ENCODE results near the gene MEST.
"Not testable (repeated sequence)": the region's sequence is repeated elsewhere in the genome, so short reads cannot be mapped to it uniquely, and the experiment has no call there.

The MEST gene

DNA sequence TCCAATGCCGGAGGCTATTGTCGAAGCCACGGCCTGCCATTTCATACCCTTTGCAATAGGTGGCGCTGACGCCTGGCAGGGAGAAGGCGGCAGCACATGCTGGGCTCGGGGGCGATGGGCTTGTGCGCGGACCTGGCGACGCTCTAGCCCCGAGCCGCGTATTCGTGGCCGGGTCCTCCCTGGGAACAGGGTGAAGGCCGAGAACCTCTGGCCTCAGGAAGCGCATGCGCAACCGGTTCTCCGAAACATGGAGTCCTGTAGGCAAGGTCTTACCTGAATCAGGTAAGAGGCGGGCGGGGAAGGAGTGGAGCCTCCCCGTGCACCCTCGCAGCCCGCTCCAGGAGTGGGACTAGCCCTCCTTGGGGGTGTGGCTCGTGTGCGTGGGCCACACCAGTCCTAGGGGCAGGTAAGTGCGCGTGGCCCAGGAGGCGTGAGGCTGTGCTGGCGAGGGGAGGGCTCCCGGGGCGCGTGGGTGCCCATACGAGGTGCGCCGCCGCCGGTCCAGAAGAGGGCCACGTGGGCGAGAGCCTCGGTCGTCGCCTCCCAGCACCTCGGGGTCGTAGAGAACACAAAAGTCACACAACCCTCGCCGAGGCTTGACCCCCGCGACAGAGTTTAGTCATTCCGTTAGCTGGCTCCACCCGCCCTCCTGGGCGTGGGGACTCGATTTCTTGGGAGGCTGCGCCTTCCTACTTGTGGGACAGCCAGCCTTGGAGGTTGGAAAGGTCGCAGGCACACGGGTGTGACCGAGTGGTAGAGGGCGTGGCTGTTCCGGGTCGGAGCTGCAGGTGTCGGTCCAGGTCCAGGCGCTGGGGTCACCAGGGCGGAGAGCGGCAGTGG, 5.6 kb upstream of the MEST start:
- peak; percentile 45 to 47 for DNase-seq

DNA sequence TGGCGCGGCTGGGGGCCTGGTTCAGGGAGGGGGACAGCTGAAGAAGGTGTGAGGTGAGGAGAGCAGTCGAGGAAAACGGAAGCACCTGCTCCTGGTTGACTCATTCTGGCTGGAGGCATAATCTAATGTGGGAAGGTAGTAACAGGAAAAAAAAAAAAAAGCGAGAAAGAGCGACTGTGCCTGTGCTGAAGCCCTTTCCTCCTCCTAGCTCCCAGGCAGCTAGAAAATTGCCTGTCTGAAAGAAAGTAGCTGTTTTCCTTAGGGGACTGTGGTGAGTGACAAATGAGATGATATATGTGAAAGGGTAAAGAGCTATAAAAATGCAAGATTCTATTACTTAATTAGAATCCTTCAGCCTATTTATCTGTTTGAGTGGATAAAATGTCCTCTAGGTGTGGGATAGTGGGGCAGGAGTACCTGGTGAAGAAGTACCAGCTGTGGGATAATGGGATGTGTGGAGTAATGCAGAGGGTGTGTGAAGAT, 4.9 kb upstream of the MEST start:
- no peak for DNase-seq

DNA sequence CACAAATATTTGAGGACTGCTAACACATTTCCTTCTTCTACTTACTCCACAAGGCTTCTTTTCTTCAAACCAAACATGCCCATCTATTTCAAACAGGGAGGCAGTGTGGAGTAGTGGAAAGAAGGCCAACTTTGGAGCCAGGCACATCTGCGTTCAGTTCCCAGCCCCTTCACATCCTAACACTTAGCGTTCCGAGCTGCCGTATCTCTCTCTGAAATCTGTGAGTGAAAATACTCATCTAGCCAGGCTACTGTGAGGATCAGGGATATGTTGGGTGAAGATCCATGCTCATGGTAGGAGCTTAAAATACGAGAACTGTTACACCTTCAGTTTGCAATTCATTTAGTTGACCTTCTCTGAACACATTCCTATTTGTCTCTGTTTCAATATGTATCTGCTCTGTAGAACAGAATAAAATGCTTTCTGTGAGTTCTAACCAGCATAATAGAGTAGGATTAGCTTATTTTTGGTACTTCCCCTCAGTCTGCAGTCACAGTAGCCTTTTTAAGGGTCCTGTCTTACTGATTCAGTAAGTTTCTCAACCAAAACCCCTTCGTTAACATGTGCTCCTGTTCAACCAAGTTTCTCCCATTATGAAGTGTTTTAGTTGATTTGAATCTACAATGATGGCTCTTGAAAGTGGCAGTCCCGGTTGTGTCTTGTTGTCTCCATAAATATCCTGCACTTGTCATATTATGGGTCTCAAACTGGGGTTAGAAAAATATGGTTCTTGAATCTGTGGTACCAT, 3.3 kb upstream of the MEST start:
- DNase-seq, result no peak

DNA sequence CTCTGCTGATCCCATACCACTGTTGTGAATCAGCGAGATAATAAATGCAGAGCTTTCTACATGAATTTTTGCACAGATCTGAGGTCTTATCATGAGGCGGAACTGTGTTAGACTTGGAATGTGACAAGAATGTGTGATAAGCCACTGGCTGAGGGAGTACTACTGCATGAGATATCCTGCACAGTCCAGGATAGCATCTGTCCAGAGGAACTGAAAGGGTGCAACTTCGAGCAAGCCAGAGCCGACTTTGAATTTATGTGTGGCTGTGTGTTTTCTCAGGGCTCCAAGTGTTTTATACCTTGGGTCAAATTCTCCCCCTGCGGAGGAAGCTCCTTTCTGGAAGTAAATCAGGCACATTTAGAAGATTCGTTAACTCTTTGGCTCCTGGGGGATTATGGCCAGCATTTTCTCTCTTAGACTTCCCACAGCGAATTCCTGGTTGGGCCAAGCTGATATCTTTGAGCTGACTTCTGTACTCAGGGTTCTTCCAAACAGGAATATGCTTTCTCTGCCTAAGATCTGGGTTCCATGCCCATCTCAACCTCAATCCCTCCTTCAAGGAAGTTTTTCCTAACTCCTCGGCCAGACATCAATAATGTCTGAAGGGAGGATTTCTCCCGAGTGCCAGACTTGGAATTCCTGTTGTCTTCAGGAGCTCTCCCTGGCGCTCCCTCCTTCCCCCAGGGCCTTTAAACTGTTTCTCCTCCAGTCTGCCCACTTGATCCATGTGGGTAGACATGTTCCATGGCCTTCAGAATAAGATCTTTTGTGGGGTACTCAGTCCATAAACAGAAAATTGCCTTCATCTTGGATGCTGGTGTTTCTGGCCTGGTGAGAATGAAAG, 2.5 kb upstream of the MEST start:
- DNase-seq, result no peak

DNA sequence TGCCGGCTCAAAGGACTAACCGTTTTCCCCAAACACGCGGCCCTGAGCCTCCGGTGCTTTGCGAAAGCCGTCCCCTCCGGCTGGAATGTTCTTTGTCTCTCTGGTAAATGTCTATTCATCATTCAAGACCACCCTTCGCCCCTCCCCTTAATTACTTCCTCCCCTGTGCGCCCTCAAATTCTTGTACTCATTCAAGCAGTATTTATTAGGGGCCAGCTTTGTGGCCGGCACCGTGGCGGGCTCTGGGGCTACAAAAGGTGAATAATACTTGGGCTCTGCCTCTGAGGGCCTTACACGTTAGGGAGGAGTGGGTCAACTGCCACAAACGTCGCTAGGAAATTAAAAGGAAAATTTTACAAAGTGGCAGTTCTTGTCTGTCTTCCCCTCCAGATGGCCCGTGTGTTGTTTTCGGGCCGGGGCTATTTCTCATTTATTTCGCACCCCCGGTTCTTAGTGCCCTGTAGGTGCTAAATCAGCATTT, 1.5 kb upstream of the MEST start:
- no peak for DNase-seq

DNA sequence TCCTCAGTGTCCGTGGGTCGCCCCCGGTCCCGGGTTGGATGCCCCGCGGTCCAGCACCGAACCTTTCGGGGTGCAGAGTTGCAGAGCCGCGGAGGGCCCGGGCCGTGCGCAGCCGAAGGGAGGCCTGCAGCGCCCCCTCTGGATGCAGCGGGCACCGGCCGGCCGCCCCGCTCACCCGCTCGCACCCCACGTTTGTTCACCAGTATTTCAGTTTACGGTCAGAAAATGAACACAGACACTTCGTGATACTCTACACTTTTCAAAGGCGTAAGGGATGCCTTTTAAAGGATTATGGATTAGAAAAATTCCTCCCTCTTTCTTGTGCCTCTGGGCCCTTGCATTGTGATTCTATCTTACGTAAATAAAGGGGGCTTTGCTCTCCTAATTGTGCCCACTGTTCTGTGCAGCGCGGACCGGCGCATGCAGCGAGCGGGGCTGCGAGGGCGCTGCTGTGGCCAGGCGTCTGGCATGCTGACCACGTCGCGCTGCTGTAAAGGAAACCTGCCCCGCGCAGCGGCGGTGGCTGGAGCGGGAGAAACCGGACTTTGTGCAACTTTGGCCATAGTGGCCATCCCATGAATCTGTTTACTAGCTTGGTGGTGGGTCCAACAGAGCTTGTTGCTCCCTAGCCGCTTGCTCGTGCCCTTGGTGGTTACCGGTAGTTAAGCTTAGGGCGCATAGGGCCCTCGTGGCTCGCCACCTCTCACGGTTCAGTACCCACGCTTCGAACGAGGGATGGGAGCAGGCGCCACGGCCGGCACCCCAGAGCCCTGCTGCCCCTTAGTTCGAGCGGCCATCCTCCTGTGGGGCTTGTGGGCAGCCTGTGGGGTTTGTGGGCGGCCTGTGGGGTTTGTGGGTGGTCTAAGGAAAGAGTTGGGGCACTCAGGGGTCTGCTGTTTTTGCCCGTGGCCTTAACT, 739 bp upstream of the MEST start:
- DNase-seq, result peak in 1 of 2 experiments; percentile 8

DNA sequence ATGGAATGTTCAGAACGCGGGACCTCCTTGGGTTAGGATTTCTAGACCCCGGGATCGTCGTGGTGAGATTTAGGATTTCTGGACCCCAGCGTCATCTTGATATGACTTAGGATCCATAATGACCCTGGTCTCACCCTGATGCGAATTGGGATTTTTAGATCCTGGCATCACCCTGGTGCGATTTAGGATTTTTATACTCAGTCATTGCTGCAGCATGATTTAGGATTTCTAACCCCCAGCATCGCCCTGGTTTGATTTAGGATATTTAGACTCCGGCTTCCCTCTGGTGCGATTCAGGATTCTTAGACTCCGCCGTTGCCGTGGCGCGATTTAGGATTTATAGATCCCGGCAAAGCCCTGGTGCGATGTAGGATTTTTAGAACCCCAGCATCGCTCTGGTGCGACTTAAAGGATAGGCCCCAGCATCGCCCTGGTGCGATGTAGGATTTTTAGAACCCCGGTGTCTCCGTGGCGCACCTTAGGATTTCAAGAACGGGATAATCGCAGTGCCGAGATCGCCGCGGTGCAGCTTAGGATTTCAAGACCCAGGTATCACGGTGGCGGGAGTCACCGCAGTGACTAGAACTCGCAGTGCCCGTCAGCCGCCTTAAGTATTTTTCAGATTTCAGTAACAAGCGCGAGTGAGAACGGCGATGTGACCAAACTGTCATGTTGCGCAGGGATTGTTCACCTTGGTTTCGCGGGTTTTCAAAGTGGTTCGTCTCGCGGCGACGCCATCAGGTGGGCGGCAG, 814 bp downstream of the MEST start:
- DNase-seq, result no peak

DNA sequence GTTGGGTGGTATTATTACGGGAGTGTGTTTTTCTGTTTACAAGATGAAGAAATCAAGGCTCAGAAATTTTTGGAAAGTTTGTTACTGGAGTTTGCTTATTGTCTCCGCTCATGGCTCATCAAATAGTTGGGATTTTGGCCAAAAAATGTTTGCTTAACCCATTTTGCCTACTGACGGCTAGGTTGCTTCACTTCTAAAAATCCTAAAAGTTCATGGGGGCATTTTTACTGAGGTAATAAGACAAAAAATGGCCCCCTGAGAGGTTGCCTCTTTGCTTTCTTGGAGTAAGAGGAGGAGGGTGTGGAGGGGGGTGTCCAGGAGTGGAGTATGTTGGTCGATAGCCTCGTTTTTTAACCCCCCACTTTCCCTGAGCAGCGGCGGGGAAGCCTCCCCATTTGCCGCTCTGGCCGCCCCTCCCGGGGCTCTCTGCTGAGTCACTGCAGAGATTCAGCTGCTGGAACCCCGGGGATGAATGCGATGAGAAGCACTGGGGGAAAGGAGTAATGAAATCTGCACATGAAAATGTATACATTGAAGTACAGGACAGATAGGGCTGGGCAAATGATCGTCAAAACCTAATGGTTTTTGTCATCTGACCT, 1.5 kb downstream of the MEST start:
- no peak for DNase-seq

DNA sequence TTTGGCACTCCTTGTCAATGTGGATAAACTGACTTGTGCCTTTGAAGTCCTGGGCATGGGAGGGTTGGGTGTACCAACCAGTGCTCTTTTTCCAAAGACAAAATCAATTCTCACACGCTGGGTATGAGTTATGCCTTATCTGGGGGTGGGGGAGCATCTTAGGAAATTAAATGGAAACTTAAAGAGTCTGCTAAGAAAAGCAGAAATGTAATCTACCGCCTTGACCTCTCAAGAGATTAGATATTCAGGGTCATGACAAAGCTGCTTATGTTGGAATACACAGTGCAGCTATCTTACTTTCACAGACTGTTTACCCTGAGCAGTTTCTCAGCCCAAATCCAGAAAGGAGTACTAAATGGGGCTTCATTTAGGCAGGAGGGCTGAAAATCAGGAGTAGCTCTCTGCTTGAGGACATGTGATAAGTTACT, 2.6 kb downstream of the MEST start:
- DNase-seq, result no peak

DNA sequence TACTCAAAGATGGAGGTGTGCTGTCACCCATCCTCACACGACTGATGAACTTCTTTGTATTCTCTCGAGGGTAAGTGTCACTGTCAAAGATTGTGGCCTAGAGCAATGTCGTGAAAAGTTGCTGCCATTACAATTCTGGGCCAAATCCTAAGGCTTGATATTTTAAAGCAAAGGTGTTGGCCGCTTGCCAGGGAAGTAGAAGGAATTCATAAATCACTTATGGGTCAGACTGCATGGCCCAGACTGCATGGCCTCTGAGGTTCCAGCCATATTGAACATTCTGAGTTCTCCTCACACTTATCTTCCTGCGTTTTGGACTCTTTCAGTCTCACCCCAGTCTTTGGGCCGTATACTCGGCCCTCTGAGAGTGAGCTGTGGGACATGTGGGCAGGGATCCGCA, 8.6 kb downstream of the MEST start:
- no peak for DNase-seq

DNA sequence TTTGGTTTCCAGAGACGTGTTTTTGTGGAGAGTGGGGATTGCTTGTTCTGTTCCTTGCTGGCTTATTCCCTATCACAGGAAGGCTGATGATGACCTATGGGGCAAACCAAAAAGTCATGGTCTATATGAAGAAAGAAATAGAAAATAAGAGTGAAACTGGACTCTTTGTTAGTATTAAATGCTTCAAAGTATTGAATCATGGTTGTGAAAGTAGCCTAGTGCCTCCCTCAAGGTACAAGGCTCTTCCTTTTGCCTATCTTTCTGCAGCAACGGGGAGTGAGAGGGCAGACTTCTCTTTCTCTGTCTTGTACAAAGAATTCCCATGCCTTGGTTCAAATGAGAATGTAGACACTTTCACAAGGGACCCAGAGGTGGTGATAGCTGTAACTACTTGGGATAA, 9.0 kb downstream of the MEST start:
- no peak for DNase-seq

DNA sequence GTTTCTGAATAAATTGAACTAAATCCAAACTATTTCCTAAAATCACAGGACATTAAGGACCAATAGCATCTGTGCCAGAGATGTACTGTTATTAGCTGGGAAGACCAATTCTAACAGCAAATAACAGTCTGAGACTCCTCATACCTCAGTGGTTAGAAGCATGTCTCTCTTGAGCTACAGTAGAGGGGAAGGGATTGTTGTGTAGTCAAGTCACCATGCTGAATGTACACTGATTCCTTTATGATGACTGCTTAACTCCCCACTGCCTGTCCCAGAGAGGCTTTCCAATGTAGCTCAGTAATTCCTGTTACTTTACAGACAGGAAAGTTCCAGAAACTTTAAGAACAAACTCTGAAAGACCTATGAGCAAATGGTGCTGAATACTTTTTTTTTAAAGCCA, 13.9 kb downstream of the MEST start:
- DNase-seq, result no peak

DNA sequence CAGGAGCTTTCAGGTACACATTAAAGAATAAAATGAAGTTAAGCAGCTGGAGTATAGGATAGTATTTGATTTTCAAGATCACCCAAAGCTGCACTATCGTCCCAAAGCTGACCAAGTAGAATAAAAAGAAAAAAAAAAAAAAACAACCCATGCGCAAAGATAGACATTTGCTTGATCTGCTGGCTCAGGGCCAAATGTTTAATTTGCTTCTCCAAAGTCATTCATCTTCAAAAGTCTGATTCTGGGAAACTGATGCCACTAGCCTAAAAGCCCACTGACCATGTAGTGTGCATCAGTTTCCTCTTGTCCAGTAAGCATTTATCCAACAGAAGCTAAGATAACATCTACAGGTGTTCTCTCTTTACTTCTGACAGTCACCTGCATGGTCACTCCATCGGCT, 14.5 kb downstream of the MEST start:
- no peak for DNase-seq

DNA sequence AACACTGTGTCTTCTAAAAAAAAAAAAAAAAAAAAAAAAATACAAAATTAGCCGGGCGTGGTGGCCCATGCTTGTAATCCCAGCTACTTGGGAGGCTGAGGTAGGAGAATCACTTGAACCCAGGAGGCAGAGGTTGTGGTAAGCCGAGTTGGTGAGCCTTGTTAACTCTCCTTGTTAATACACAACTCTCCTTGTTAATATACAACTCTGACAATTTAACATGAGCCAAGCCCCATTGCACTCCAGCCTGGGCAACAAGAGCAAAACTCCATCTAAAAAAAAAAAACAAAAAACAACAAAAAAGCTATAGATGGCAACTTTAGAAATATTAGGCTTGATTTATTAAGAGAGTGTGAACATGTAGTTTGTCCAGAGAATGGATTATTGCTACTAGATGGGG, 20.2 kb downstream of the MEST start:
- DNase-seq, result not testable (repeated sequence)

DNA sequence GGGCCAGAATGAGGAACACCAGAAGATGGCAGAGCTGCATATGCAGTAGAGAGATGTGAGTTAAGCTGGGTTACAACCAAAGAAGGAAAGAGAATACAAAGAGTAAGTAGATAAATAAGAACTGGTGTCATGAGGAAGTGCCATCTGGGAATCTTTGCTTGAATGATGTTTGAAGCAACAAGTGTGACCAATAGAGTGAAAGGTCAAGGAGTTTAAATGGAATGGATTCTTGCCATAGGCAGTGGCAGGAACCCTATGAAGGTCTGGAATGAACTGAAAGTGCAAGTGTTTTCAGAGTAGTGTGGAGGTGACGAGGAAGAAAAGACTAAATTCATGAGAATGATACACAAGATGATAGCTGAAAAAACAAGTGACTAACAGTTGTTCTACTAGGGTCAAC, 21.6 kb downstream of the MEST start:
- no peak for DNase-seq

DNA sequence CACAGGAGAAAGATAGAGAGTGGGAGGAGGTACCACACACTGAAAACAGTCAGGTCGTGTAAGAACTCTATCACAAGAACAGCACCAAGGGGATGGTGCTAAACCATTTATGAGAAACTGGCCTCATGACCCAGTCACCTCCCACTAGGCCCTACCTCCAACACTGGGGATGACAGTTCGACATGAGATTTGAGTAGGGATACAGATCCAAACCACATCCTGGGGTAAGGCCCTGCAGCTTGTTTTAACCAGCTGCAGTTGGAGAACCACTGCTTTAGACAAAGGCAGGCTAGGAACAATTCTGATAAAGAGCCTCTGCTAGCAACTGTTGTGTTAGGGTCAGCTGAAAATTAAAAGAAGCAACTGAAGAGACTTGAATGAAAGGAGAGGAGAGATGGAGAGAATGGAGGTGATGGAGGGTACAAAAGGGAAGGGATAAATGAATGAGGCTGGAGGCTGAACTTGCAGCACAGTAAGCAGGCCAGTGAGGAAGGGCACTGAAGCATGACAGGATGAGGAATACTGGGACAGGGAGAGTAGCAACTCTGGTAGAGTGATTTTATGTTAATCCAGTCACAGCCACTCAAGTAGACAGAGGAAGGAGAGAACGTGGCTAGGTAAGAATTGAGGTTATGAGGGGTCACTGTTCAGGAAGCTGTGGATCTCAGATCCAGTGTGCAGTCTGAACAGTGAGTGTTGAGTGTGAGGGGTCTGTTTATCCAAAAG, 23.6 kb downstream of the MEST start:
- no peak for DNase-seq

DNA sequence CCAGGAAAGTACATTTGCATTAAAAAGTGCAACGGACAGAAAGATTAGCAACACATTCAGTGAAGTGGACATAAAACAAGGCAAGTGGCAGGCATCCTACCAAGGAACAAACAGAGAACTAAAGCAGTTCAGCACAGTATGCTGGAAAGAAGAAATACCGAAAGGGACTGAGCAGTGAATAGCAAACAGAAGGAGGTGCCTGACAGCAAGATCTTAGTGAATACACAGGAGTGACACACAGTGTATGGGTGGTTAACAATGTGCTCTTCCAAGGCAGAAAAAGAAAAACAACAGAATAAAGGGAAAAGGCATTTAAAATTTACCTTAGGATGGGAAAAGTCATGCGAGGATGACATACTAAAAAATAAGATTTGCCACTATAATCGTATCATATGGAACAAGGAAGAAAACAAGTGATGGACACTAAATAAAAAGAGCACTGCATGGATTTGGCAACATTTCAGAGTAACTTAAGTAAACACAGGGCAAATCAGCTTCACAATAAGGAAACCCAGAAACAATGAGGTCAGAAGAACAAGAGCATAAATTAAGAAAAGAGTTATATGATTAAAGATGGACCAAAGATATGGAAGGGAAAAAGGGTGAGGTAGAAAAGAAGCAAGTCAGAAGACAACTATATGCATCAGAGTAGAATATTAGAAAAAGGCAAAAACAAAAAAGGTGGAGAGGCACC, 29.5 kb downstream of the MEST start:
- no peak for DNase-seq

DNA sequence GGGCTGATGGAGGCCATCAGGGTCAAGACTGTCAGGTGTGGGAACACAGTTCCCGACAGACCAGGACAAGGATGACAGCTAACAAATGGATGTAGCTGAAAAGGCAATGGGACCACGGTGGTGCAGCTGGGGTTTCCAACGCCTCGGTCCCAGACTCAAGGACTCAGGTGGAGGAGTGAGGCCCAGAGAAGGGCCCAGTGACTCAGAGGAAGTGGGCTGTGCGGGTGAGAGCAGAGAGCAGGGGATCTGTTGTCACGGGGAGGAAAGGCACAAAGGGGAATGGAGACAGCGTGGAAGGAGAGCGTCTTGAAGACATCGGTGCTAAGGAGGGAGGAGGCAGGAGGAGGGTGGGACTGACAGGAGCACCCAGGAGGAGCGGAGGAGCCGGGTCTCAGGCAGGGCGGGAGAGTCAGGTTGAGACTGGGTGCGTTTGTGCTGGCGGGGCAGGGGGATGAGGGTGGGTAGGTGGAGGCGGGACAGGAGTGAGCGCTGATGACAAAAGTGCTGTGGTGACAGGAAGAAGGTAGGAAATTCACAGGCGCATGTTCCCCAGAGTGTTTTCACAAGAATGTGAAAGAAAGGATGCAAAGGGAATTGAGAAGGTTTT, 31.7 kb downstream of the MEST start:
- not testable (repeated sequence) for DNase-seq

DNA sequence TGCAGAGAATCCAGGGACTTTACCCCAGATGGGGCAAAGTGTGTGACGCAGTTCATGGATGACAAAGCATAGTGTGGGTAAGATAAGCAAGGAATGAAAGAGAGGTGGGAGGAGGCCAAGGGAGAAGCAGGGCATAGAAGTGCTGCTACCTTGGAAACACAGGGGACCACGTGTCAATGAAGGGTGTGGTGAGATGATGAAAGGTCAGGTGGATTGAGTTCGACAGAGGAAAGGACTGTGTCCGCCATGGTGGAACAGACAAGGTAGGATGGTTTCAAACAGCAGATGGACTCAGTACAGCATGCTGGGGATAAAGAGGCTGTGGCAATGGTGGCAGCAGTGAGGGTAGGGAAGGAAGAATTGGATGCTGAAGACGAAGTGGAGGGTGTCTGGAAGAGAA, 32.7 kb downstream of the MEST start:
- no peak for DNase-seq

All from activated CD4-positive, alpha-beta T cell treated with anti-CD3 and anti-CD28 coated beads, Interleukin-2, amount 50 U/mL, for 4 hours (primary cell).